Renal cortex interstitium (tissue), 11 donors: ENCODE data around the gene SMOC2. TPM values are rescaled to one million over a fixed set of nuclear protein-coding genes. Genes with fewer than 3 reads are reported as not detected.
"Not testable (repeated sequence)": the region's sequence is repeated elsewhere in the genome, so short reads cannot be mapped to it uniquely, and the experiment has no call there.

Experiments used
- DNase-seq, 11 donors: peaks; one replicate each; pipeline ENCODE4 v3.0.0-alpha.2; 2013; ENCODE audit warnings: low read depth in 9 of 11, low spot score in 4 of 11; ENCODE audit errors: extremely low read depth in 1 of 11
- polyA plus RNA-seq, 3 donors: library from polyadenylated mRNA; unstranded; fragments of 120-200 nt; gene quantifications; one replicate each; pipeline ENCODE4 v1.2.1, GENCODE V29; 2013; ENCODE audit not compliant: insufficient read length in 3 of 3

The SMOC2 gene
- polyA plus RNA-seq, 3 donors = 22.2 to 33.1 (median 28.5) TPM

DNA sequence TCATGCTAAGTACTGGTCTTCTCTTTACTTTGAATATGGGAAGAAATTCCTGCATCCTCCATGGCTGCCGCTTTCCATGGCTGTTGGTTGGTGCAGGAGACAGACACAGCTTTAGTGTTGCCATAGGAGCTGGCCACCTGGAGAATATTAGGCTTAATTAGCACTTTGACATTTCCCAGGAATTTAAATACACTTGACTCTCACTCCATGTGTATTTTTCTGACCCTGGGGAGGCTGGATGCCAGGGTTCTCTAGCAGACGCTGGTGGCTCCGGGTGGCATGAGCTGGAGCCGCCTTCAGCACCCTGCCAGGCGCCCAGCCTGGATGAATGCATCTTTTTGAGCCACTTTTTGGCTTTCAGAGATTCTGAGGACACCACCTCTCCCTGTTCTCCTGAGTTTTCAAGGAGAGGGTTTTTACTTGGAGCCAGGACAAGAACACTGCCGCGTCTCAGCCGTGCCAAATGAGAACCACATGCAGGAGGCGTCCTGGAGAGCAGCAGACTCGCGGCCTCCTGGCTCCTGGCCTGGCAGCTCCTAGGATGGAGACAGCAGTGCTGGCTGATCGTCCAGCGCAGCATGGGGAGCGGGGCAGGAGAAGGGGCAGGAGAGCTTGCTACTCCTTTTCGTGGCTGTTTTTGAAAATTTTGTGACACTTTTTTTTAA, 258.8 kb downstream of the SMOC2 start:
- DNase-seq = no peak

DNA sequence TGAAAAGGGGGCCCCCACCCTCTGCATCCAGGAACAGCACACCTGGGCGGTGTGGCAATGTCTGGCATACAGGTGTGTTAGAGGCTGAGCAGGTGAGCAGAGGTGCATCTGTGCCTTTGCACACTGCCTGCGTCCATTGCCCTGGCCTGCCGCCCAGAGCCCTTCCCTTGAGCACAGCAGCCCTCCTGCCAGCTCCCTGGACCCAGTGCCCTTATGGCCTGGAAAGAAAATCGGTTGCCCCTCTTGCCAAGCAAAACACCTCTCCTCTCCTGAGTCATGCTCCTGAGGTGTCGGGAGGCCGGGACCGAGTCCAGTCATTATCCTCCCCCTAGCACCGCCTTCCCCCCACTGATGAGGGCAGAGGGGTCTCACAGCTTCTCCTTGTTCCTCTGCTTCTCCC, 259.9 kb downstream of the SMOC2 start:
- no peak for DNase-seq

DNA sequence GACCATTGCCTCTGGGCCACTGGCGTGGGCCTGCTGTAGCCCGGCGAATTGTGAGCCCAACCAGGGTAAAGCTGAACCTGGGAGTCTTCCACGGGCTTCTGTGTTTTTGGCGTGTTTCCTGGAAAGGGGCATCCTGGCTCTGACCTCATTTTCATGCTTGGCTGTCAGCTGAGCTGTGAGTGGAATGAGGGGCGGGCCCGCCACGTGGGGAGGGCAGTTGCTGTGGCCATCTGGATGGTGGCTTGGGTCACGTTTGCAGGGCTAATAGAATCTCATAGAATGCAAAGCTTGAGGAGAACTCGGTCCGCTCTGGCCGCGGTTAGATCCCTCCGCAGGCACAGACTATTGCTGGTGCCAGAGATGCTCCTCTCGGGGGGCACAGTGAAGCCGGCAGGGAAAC, 263.0 kb downstream of the SMOC2 start:
- no peak for DNase-seq

DNA sequence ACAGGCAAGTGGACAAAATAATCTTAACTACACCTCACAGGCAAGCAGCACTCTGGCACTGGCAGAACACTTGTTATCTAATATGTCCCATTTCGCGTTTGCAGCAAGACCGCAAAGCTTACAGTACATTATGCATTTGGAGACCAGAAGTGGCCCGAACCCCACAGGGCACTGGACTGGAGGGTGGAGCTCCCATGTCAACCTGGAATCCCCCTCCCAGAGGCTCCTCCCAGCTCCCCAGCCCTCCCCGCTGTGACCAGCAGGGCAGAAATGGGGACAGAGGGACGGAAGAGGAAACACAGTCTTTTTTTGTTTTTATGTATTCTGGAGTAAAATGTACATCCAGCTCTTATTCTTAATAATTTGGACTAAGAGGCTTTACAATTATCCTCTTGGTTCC, 263.7 kb downstream of the SMOC2 start:
- DNase-seq = no peak

DNA sequence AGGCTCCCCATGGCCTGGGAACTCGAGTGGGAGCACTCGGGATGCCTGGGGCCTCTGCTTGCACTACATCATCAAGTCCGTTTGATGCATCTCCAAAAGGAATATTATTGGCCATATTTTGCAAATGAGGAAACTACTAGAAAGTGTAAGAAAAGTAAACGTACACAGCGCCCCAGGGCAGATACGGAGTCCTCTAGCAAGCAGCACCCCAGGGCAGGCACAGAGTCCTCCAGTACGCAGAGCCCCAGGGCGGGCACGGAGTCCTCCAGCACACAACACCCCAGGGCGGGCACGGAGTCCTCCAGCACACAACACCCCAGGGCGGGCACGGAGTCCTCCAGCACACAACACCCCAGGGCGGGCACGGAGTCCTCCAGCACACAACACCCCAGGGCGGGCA, 264.3 kb downstream of the SMOC2 start:
- DNase-seq = not testable (repeated sequence)

DNA sequence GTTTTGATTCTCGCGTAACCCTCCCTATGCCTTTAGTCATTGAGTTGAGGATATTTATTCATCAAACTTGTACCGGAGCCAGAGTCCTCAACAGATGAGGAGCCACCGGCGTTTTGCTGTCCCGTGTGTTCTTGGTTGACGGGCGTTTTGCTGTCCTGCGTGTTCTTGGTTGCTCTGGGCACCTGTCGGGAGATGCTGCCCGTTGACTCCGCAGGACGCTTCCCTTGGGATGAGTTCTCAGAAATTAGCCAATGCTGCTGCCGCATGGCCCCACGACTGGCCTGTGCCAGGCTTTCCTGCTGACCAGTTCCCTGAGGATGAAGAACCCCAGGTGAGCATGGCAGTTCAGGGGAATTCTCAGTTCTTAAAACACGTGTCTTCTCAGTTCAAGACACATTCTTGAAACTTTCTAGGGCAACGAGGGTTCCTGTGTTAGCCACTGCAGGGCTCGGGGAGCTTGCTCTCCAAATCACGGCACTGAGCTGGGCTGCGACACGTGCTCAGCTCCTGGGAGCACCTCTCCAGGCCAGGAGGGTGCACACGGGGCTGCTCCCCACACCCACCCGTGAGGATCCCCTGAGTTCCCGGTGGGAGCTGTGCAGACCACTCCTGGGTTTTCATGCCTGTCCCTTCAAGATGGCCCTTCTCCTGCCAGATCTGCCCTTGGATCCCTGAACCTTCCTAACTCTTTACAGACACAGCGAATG, 265.6 kb downstream of the SMOC2 start:
- no peak for DNase-seq

DNA sequence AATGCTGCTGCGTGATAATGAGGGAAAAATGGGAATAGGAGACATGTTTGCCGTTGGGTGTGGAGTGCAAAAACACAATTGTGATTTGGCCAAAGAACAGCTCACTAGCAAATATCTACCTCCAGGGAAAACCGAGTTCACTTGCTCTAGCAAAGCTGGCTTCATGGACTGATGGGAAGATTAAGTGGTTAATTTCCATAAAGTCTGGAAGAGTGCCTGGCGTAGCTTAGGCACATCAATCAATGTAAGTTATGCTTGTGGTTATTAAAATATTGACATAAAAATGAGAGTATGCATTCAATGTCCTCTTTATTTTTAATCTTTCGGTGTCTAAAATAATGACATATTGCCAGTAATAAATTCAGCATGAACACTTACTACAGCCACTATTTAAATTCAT, 267.5 kb downstream of the SMOC2 start:
- DNase-seq = no peak

DNA sequence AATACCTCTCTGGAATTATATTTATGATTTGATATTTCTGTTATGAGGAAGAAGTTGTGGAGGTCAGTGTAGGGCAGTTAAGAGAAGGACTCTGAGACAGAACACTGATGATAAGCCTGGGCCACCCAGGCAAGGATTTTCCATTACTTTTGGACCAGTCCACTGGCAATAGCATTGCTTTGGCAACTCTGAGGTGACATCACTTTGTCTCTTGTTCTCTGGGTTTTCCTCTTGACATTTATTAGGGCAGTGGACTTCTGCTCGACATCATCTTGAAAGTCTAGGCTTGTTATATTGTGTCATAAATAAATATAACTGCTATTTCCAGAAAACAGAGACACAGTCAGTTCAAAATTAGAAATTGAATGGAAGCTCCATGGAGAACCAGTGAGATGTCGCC, 268.0 kb downstream of the SMOC2 start:
- no peak for DNase-seq

DNA sequence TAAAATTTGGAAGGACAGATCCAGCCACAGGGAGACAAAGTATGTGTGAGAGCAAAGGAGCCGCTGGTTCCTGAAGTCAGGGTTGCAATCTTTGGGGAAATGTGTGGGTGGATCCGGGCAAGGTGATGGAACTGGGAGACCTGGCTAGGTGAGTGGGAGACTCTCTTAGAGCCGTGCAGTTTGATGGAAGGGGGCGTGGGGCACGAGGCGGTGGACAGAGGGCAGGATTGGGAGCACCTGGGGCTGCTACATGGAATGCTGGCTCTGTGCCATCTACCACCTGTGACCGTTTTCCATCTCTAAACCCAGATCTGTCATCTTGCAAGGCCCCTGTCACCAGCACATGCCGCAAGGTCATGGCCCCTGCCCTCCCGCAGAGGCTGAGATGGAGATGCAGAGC, 268.4 kb downstream of the SMOC2 start:
- no peak for DNase-seq

DNA sequence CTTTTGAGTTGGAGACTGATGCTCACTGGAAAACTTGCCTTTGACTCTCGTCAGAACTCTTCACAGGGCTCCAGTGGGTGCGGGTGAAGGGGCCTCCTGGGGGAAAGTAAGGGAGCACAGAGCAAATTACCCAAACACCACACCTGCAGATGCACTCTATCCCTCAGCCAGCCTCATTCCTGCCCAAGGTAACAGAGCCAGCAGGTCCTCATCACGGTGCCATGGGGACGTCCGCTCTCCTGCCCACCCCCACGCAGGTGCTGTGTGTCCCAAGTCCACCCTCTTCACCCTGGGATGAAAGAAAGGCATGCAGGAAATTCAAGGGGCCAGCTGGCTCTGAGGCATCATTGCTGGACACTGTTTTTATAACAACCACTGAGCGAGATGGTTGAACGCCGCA, 269.0 kb downstream of the SMOC2 start:
- no peak for DNase-seq

DNA sequence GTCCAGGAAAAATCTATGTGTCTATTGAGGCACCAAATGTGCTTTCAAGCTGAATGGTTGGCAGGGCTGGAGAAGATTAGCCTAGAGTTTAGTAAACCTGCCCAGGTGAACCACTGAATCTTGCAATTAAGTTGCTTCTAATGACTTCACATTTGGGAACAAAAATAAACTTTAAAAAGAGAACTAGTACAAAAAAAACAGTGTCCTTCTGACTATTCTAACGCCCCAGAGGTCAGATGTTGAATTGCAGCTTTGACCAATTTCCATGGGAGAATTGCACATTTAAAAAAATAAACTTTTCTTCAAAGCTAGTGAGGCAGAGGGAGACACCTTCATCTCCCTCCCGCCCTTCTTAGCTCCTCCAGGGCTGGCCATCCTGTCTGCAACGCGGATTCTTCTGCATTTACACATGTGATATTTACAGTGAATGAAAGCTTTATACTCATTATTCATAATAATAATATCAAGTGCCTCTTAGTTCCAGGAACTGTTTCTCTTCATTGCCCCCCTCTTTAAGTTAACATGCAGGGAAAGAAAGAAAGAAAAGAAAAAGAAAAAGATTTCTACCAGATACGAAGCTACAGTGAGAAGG, 270.2 kb downstream of the SMOC2 start:
- no peak for DNase-seq

DNA sequence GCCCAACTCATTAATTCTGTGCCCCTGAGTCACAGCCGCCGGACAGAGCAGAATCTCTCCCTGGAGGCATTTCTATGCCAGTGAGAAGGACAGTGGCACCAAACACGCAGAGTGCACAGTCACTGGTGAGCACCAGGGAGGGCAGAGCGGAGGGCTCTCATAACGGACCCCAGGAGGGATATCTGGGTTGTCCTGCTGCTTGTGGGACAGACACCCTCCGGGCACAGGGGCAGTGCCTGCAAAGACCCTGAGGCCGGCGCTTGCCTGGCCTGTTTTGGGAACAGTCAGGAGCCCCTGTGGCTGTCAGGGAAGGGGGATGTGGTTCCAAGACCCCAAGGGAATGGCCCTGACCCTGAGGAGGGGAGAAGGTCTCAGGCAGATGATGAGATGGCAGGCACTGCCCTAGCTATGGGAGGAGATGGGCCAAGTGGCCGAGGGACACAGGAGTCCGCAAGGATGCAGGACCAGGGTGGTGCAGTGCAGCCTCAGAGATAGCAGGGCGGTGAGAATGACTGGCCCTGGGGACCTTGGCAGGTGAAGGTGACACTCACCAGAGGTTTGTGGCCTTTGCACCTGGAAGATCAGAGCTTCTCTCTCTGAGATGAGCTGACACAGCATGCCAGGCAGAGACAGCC, 270.8 kb downstream of the SMOC2 start:
- DNase-seq = no peak

DNA sequence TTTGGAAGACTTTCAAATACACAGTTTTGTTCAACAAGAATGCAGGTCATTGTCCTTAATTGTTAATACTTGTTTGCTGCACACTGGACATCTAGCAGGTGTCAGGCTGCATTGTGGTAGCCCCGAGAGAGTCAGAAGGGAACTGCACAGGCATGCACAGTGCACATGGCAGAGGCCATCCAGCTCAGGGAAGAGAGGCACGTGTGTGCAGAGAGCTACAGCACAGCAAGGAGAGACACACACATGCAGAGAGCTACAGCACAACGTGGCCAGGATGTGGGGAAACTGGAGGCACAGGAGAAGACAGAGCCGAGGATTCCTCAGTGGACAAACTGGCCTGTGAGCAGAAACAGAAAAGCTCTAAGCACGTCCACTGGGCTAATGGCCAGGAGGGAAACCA, 272.0 kb downstream of the SMOC2 start:
- DNase-seq = no peak

DNA sequence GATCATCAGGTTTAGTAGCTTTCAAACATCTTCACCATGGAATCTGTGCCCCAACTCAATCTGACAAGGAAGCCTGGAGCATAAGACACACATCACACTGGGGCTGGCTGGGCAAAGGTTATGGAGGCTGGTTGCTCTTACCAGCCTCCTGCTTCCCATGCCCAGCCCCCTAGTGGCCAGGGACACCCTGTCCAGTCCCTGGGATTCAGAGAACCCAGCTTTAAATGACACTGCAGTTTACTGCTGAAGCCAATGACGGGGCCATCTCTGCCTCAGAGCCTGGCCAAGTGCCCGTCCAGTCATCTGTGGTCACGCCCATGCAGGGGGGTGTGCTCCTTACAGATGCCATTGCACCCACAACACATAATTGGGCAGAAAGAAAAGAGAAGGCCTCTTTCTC, 272.9 kb downstream of the SMOC2 start:
- DNase-seq = no peak

DNA sequence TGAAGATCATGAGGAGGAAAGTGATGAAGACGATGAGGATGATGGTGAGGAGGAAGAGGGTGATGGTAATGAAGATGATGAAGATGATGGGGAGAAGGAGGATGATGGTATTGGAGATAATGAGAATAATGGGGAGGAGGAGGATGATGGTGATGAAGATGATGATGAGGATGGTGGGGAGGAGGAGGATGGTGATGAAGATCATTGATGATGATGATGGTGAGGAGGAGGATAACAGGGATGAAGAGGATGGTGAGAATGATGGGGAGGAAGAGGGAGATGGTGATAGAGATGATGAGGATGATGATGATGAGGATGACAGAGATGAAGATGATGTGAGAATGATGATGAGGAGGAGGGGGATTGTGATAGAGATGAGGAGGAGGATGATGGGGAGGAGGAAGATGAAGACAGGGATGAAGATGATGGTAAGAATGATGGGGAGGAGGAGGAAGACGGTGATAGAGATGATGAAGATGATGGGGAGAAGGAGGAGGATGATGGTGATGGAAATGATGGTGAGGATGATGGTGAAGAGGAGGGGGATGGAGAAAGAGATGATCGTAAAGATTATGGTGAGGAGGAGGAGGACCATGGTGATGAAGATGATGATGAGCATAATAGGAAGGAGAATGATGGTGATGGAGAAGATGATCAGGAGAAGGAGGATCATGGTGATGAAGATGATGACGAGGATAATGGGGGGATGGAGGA, 273.7 kb downstream of the SMOC2 start:
- no peak for DNase-seq

DNA sequence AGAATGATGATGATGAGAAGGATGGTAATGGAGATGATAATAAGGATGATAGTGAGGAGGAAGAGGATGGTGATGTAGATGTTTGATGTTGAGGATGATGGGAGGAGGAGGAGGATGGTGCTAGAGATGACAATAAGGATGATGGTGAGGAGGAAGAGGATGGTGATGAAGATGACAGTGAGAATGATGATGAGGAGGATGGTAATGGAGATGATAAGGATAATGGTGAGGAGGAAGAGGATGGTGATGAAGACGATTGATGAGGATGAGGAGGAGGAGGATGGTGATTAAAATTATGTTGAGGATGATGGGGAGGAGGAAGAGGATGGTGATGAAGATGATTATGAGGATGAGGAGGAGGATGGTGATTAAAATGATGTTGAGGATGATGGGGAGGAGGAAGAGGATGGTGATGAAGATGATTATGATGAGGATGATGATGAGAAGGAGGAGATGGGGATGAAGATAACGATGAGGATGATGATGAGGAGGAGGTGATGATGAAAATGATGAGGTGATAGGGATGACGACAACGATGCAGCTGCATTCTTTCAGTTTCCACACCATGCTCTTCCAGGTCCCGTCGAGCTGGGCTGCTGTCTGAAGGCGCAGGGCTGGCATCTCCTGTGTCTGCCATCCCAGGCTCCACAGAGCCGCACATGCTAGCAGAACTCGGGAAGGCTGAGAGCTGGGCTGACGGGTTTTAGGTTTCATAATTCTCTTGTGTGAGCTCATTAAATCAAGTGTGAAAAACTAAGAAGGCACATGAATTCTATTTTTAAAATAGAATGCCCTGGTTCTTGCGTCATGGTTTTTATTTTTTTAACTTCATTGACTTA, 274.9 kb downstream of the SMOC2 start:
- DNase-seq = no peak

DNA sequence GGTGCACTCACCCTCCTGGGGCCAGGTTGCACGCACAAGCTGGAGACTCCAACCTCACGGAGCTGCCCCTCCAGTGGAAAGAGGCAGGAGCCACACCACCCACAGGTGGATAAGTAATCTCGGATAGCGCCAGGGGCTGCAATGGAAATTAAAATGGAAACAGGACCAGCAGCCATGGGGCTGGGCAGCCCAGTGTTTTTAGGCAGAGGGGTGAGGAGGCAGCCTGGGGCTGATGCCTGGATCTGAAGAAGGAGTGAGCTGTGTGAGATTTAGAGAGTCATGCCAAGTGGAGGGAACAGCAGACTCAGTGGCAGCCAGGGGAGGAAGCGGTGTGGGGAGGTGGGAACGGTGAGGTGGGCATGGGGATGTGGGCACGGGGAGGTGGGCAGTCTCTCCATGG, 275.6 kb downstream of the SMOC2 start:
- DNase-seq = no peak

DNA sequence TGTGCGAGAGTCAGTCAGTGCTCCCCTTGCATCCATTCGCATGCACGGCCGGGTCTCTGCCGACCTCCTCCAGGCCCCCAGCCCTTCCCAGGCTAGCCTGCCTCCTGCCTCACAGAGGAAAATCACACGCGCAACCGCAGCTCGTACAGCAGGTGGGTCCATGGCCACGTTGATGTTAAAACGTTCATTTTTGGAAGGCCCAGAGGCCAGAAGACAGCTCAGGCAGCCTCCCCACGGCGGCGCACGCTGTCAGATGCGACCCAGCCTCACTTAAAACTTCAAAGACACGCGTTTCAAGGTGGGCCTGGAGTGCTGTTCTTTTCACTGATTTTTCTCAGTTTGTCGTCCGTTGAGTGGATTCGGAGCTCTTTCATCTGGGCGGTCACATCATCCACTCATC, 276.5 kb downstream of the SMOC2 start:
- DNase-seq = no peak
